ENCODE measurements around the gene SFXN5.

Gene SFXN5

DNA sequence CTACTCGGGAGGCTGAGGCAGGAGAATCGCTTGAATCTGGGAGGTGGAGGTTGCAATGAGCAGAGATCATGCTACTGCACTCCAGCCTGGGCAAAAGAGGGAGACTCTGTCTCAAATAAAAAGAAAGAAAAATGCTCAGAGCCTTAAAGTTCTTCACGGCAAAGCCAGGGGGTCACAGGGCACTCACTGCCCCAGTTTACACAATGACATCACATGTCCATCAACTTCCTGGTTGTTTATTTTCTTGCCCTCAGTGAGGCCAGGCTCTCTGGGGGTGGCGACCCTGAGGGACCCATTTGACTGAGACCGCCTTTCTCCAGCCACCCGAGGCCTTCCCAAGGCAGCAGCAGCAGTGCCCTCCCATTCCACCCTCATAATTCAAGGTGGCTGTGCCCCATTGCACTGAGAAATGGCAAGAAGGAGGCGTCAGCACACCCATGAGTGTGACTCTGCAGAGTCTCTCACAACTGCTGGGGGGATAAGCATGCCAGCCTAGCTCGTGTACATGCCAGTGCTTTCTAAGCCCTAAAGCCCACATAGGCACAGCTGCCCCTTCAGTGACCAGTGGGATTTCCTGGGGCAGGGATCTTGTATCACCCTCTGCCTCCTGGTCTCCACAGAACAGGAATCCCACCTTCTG is 50.0 kb downstream of the SFXN5 start:
- no peak for DNase-seq (ENCODE audit: low read depth in 3 of 3)

GRCh38 chr2:73020657-73021370 is 50.7 kb downstream of the SFXN5 start:
- DNase-seq (ENCODE audit: low read depth in 3 of 3): no peak

DNA sequence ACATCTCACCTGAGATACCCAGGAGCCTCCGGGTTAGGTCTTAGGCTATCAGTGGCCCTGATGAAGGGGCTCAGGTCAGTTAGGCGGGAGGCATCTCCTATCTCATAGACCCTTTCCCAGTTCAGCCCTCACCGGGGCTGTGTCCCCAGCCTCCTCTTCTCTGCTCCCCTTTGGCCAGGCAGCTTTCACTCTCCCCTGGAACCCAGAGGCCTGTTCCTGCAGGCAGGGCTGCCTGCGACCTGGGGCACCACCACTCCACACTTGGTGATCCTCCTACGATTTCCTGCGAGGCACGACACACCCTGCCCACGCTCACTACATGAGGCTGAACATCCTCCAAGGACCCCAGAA is 51.2 kb downstream of the SFXN5 start:
- no peak for DNase-seq (ENCODE audit: low read depth in 3 of 3)

- no peak for DNase-seq (ENCODE audit: low read depth in 3 of 3)
These were observed 53.2 kb downstream of the SFXN5 start for GRCh38 chr2:73018188-73018825.

DNA sequence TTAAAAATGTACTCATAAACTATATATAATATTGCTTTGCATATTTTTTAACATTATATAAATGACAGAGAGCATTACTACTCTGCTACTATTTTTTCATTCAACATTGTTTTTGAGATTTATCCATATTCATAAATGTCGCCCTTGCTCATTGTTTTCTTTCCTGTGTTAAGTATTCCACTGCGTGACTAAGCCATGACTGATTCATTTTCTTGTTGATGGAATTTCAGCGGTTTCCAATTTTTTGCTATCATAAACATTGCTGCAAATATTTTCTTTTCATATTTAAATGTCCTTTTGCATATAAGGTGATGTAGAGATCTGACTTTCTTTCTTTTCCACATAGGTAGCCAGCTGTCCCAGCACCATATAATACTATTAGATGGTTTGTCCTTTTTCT is 57.6 kb downstream of the SFXN5 start:
- no peak for DNase-seq (ENCODE audit: low read depth in 3 of 3)

DNA sequence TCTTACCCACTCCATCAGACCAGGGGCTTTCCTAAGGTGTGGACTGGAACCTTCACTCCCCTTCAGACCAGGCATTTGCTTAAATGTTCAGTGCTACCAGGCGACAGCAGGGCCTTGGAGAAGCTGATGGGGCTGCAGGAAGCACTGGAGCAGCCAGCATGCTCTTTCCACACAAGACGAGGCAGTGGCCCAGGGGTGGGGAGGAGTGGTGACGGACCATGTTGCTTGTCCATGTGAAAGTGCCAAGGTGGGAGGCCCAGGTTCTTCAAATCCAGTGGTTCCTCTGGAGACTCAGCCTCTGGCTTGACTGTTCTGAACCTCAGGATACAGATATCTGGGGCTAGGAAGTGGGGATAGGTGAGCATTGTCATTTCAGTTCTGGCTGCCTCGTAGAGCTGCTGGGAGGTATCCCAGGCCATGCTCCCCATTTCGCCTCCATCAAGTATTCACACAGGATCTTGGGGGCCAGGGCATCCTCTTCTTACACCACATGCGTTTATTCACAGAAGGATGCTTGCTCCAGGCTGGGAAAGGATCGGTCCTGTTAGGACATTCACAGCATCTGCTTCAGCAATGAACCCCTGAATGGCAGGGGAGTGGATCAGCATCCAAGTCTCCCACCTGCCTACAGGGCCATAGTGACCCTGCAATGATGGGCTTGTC is 62.2 kb downstream of the SFXN5 start:
- DNase-seq (ENCODE audit: low read depth in 3 of 3): no peak

- no peak for DNase-seq (ENCODE audit: low read depth in 3 of 3)
These were observed 62.8 kb downstream of the SFXN5 start for GRCh38 chr2:73008766-73009135.

DNA sequence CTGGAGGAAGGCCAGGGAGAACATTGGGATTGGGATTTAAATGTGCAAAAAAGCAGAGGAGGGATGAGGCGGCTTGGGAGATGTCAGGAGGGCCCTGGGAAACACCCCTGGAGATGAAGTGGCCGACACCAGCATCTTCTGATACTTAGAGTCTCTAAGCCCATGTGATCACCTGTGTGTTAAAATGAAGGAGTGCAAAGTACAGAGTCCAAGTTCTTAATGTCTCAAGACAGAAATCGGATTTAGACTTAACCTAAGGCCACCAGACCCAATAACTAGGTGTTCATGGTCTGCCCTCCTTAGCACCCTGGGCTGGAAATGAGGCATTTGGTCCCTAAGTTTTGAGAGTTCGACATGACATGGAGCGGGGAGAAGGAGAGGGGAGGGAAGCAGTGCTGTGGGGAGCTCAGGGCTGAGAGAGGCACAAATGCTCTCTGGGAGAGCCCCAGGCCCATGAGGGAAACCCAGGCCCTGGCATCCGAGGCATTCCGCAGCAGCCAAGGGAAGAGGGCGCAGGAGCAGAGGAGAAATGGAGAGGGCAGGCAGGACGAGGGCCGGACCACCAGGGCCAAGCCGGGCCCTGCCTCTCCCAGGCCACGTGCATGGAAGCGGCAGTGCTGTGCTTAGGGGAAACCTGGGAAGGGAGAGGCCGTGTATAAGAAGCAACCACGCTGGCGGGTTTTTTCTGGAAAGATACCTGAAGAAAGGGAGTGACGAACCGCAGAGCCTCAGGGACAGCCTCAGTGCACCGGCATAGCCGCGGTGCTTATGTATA is 63.3 kb downstream of the SFXN5 start:
- no peak for DNase-seq (ENCODE audit: low read depth in 3 of 3)

- no peak for DNase-seq (ENCODE audit: low read depth in 3 of 3)
These were observed 64.4 kb downstream of the SFXN5 start for GRCh38 chr2:73006969-73007710.

- no peak for DNase-seq (ENCODE audit: low read depth in 3 of 3)
These were observed 66.5 kb downstream of the SFXN5 start for GRCh38 chr2:73004889-73005596.

- DNase-seq (ENCODE audit: low read depth in 3 of 3): no peak
These were observed 67.0 kb downstream of the SFXN5 start for GRCh38 chr2:73004466-73004865.

DNA sequence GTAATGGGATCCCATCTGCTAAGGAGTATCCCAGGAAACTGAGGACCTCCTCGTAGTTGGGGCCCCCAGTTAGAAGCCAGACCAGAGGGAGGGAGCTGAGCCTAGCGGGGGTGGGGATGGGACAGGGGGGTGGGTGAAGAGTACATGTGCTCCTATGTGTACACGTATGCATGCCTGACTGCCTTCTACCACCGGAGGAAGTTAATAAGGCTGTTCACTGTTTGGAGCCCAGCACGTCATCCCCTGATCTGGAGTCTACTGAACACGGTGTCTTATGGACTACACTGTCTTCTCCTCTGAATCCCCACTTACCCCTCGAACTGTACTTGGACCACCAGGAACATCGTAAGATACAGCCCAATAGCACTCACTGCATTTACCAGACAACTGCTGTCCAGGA is 68.5 kb downstream of the SFXN5 start:
- no peak for DNase-seq (ENCODE audit: low read depth in 3 of 3)

DNA sequence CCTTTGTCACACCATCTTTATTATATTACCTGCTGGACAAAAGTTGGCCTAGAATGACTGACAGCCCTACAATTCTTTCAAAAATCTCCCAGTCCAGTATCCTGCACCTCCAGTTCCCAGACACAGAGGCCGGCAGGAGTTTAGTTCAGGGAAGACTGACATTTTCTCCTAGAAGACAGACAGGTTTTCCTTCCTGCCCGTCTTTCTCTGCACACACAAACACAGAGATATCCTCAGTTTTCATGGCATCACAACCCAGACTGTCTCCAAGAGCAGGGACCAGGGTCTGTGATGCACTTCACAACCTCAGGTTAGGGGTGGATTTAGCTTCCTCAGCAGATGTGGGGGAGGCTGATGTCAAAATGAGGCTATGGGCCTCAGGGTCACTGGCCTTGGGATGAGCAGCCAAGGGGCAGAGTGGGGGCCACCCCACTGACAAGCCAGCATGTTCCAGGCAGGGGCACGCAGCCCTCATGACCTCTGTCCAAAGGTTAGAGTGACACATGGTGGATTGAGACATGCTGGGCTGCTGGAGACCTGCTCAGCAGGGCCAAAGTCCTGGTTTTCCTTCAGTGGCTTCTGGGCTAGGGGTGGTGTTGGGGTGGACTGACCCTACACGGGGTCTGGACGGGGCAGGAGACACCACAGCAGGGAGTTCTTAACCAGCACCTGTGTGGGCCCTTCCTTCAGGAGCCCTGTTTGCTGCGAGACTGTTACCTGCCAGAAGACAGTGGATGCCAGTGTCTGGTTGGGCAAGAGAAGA is 70.5 kb downstream of the SFXN5 start:
- DNase-seq (ENCODE audit: low read depth in 3 of 3): no peak

DNA sequence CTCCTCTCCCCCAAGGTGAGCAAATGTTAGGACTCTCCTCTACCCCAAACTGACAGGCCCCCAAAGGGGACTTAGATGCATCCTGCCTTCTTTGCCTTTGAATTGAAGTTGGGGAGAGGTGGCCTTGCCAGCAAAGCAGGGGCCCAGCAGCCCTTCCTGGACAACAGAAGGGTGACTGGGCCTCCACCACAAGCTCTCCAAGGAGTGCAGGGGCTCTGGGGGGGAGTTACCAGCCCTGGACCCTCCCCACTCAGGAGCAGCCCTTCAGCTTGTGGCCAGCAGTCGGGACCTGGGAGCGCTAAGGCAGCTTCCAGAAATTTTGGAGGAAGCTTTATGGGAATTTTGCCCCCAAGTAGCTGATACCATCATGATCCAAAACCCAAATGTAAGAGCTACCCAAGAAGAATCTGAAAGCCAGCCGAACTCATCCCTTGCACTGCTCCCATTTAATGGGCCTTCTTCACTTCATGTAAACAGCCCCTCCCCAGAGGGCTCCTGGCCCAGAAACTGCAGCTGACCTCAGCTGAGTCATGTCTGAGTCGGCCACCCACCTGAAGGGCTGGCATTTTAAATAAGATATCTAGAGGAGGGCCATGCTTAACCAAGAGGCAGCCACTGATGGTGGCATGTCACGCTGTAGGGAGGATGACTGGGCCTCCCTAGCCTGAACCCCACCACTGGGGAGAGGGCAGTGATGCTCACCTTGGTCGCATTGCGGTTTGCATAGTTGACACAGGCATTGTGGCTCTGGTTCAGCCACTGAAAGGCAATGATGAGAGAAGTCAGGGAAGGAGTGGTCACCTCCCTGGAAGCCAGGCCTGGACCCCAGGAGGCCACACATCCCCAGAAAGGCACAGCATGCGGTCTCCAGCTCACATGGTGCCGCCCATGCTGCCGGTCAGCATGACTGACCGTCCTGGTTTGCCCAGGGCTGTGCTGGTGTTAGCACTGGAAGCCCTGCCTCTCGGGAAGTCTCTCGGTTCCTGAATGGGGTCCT is 71.5 kb downstream of the SFXN5 start:
- no peak for DNase-seq (ENCODE audit: low read depth in 3 of 3)

- no peak for DNase-seq (ENCODE audit: low read depth in 3 of 3)
These were observed 72.8 kb downstream of the SFXN5 start for GRCh38 chr2:72998724-72999123.

DNA sequence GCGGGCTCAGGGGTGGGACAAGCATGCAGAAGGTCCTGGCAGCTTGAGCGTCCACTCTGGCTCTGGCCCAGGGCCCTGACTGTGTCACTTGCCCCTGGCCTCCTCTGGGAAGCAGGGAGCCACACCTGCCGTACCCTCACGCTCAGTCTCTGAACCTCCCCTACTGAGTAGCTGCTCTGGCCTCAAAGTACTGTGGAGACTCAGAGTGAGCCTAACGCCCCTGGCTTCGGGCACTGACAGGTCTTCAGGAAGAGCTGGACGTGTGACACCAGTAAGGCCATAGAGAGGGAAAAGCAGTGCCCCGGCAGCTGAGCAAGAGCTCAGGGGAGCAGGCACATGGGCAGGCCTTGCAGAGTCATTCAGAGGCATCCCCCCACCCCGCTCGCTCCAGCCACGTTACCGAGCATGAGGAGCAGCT is 73.3 kb downstream of the SFXN5 start:
- DNase-seq (ENCODE audit: low read depth in 3 of 3): no peak

GRCh38 chr2:72996117-72996502 is 75.4 kb downstream of the SFXN5 start:
- no peak for DNase-seq (ENCODE audit: low read depth in 3 of 3)

GRCh38 chr2:72995430-72996116 is 75.9 kb downstream of the SFXN5 start:
- no peak for DNase-seq (ENCODE audit: low read depth in 3 of 3)
